ENCODE measurements around the gene SYNGR2.

SYNGR2 gene

DNA sequence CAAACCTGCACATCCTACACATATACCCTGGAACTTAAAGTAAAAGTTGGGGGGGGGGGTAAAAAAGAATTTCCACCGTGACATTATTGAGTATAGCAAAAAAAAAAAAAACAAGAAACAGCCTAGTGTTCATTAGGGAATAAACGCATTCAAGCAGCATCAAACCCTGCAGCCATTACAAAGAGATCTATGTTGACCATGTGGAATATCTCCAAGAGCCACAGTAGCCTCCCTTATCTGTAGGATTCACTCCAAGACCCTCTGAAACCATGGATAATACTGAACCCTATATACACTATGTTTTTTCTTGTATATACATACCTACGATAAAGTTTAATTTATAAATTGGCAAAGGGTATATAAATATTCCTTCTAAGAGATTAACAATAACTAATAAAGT, 40.1 kb downstream of the SYNGR2 start:
- no peak for TF ChIP-seq SIN3A (IDR thresholded peaks at IDR 0.05; ENCODE audit: borderline replicate concordance, insufficient read depth, low read length)
- no peak for TF ChIP-seq FOXP2 (optimal IDR thresholded peaks at IDR 0.05; ENCODE audit: borderline replicate concordance, extremely low read depth, extremely low read length, insufficient read depth)
- TF ChIP-seq, protein P1, sequence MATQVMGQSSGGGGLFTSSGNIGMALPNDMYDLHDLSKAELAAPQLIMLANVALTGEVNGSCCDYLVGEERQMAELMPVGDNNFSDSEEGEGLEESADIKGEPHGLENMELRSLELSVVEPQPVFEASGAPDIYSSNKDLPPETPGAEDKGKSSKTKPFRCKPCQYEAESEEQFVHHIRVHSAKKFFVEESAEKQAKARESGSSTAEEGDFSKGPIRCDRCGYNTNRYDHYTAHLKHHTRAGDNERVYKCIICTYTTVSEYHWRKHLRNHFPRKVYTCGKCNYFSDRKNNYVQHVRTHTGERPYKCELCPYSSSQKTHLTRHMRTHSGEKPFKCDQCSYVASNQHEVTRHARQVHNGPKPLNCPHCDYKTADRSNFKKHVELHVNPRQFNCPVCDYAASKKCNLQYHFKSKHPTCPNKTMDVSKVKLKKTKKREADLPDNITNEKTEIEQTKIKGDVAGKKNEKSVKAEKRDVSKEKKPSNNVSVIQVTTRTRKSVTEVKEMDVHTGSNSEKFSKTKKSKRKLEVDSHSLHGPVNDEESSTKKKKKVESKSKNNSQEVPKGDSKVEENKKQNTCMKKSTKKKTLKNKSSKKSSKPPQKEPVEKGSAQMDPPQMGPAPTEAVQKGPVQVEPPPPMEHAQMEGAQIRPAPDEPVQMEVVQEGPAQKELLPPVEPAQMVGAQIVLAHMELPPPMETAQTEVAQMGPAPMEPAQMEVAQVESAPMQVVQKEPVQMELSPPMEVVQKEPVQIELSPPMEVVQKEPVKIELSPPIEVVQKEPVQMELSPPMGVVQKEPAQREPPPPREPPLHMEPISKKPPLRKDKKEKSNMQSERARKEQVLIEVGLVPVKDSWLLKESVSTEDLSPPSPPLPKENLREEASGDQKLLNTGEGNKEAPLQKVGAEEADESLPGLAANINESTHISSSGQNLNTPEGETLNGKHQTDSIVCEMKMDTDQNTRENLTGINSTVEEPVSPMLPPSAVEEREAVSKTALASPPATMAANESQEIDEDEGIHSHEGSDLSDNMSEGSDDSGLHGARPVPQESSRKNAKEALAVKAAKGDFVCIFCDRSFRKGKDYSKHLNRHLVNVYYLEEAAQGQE (IDR thresholded peaks at IDR 0.05; ENCODE audit: insufficient read depth in 1 of 2, low read depth in 2 of 2, low read length in 2 of 2) = no peak
- no peak for TF ChIP-seq TAF1 (IDR thresholded peaks at IDR 0.05; ENCODE audit: borderline replicate concordance, insufficient read depth, low read length)
- TF ChIP-seq POLR2AphosphoS5 (IDR thresholded peaks at IDR 0.05; ENCODE audit: low read depth, low read length) = no peak

DNA sequence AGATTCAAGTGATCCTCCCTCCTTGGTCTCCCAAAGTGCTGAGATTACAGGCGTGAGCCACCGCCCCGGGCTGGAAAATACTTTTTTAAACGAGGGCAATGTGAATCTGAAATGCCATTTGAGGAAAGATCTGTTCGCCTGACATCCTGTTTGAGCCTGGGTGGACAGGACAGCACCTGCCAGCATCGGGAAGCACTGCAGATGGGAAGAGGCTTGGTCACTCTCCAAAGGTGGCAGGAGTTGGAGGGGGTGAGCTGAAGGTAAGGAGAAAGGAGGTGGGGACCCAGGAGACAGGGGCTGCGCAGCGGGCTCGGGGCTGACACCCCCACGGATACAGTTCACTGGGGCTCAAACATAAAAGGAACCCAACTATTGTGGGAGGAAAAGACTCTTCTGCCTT, 41.7 kb downstream of the SYNGR2 start:
- TF ChIP-seq, protein P1 (IDR thresholded peaks at IDR 0.05; ENCODE audit: insufficient read depth in 1 of 2, low read depth in 2 of 2, low read length in 2 of 2) = no peak
- TF ChIP-seq TAF1 (IDR thresholded peaks at IDR 0.05; ENCODE audit: borderline replicate concordance, insufficient read depth, low read length) (no peak), SIN3A (IDR thresholded peaks at IDR 0.05; ENCODE audit: borderline replicate concordance, insufficient read depth, low read length) (no peak), FOXP2 (optimal IDR thresholded peaks at IDR 0.05; ENCODE audit: borderline replicate concordance, extremely low read depth, extremely low read length, insufficient read depth) (no peak), POLR2AphosphoS5 (IDR thresholded peaks at IDR 0.05; ENCODE audit: low read depth, low read length) (no peak)

DNA sequence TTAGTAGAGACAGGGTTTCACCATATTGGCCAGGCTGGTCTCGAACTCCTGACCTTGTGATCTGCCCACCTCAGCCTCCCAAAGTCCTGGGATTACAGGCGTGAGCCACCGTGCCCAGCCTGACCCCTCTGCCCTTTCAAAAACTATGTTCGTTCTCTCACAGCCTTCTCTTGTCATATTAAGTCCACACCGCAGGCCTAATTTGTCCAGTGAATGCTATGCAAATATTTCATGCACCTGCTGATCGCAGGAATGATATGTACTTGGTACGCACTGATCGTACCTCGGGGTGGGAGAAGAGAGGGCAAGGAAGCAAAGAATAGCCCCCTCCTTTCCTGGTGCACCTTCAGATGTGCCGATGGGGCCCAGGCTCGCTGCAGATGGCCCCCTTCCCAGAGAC, 42.7 kb downstream of the SYNGR2 start:
- TF ChIP-seq TAF1 (IDR thresholded peaks at IDR 0.05; ENCODE audit: borderline replicate concordance, insufficient read depth, low read length) = no peak

DNA sequence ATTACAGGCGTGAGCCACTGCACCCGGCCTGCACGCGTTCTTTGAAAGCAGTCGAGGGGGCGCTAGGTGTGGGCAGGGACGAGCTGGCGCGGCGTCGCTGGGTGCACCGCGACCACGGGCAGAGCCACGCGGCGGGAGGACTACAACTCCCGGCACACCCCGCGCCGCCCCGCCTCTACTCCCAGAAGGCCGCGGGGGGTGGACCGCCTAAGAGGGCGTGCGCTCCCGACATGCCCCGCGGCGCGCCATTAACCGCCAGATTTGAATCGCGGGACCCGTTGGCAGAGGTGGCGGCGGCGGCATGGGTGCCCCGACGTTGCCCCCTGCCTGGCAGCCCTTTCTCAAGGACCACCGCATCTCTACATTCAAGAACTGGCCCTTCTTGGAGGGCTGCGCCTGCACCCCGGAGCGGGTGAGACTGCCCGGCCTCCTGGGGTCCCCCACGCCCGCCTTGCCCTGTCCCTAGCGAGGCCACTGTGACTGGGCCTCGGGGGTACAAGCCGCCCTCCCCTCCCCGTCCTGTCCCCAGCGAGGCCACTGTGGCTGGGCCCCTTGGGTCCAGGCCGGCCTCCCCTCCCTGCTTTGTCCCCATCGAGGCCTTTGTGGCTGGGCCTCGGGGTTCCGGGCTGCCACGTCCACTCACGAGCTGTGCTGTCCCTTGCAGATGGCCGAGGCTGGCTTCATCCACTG, 45.8 kb downstream of the SYNGR2 start, which contains the start of gene BIRC5:
BIRC5 (plus strand) TSS at position 238 of the 690 bp plus-strand sequence; CDS start at position 302, 64 bp downstream.
- TF ChIP-seq POLR2AphosphoS5 (IDR thresholded peaks at IDR 0.05; ENCODE audit: low read depth, low read length) (peak; percentile 83), TAF1 (IDR thresholded peaks at IDR 0.05; ENCODE audit: borderline replicate concordance, insufficient read depth, low read length) (peak; percentile 88), FOXP2 (optimal IDR thresholded peaks at IDR 0.05; ENCODE audit: borderline replicate concordance, extremely low read depth, extremely low read length, insufficient read depth) (peak; percentile 23), SIN3A (IDR thresholded peaks at IDR 0.05; ENCODE audit: borderline replicate concordance, insufficient read depth, low read length) (peak; percentile 98; the same call in 1 of the 2 replicates)
- TF ChIP-seq, protein P1 (IDR thresholded peaks at IDR 0.05; ENCODE audit: insufficient read depth in 1 of 2, low read depth in 2 of 2, low read length in 2 of 2) = 0 out of 4 replicates have a peak, but pooled peaks of 1 of the 2 experiments have one; percentile 27

DNA sequence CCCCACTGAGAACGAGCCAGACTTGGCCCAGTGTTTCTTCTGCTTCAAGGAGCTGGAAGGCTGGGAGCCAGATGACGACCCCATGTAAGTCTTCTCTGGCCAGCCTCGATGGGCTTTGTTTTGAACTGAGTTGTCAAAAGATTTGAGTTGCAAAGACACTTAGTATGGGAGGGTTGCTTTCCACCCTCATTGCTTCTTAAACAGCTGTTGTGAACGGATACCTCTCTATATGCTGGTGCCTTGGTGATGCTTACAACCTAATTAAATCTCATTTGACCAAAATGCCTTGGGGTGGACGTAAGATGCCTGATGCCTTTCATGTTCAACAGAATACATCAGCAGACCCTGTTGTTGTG, 46.3 kb downstream of the SYNGR2 start:
- TF ChIP-seq TAF1 (IDR thresholded peaks at IDR 0.05; ENCODE audit: borderline replicate concordance, insufficient read depth, low read length) (no peak), SIN3A (IDR thresholded peaks at IDR 0.05; ENCODE audit: borderline replicate concordance, insufficient read depth, low read length) (peak; percentile 52; the same call in 1 of the 2 replicates)
- TF ChIP-seq, protein P1 (IDR thresholded peaks at IDR 0.05; ENCODE audit: insufficient read depth in 1 of 2, low read depth in 2 of 2, low read length in 2 of 2) = no peak
